HepG2 (cell line): Measurements from ENCODE around the gene ATP6V0E1.

Experiments
- KIAA2018 ChIP-seq: sonication (generic); formaldehyde crosslinking; IDR thresholded peaks from 2 replicates; pipeline ENCODE4 v1.5.0; 2020; ENCODE audit warnings: mild to moderate bottlenecking, missing genetic modification reagents, borderline replicate concordance
- YY1 ChIP-seq: IDR thresholded peaks from 2 replicates; pipeline ENCODE4 v1.6.1; 2011; ENCODE audit warnings: low read length, low read depth, moderate library complexity, mild to moderate bottlenecking; ENCODE audit not compliant: insufficient read depth, insufficient replicate concordance

- TF ChIP-seq KIAA2018 (CRISPR knock-in tag) = no peak
- TF ChIP-seq YY1 = no peak
Measured at GRCh38 chr5:172975289-172975688, 8.3 kb upstream of the ATP6V0E1 start.
